ENCODE data around the gene HOXA7. TPM values are rescaled to one million over a fixed set of nuclear protein-coding genes. Genes with fewer than 3 reads are reported as not detected.

The HOXA7 gene
- total and polyA plus RNA-seq, 7 donors: 2.9 to 10.2 (median 6.2) TPM

- DNase-seq (peak in 1 of 2 donors; percentile 46), ATAC-seq (no peak)
- TF ChIP-seq CTCF (IDR thresholded peaks at IDR 0.05): no peak
- no peaks in the 10 kb centered on the region for H3K9me3 ChIP-seq
- 56 to 65% (median 65%) methylated on average over 46 of the region's 46 CpGs for WGBS, 3 donors
- intact Hi-C loops (cut with DNase I): no loop called here
- no peak overlapping the region for H3K4me3 ChIP-seq
- no peak overlapping the region for H3K27ac ChIP-seq
- H3K27me3 ChIP-seq (ENCODE audit: insufficient read depth in 3 of 3, low read length in 2 of 3): peaks cover 0 to 97% (median 32%) of the 10 kb centered on the region in 3 donors
- no peaks in the 10 kb centered on the region for H3K36me3 ChIP-seq (ENCODE audit: insufficient read depth in 1 of 2, low read depth in 1 of 2)
- peaks cover 25% of the 10 kb centered on the region for H3K4me1 ChIP-seq
These were observed 31.3 kb upstream of the HOXA7 start for GRCh38 chr7:27187475-27188385.

- ATAC-seq: no peak
These were observed 30.4 kb upstream of the HOXA7 start for GRCh38 chr7:27186668-27187474.

GRCh38 chr7:27185854-27186667 lies 29.6 kb upstream of the HOXA7 start:
- peaks cover 0 to 91% (median 23%) of the 10 kb centered on the region in 3 donors for H3K27me3 ChIP-seq (ENCODE audit: insufficient read depth in 3 of 3, low read length in 2 of 3)
- no peak for DNase-seq
- no peaks in the 10 kb centered on the region for H3K9me3 ChIP-seq
- intact Hi-C loops (cut with DNase I): no loop called here
- WGBS, 3 donors: 59 to 78% (median 68%) methylated on average over 24 of the region's 24 CpGs
- H3K4me1 ChIP-seq: peaks cover 25% of the 10 kb centered on the region
- H3K36me3 ChIP-seq (ENCODE audit: insufficient read depth in 1 of 2, low read depth in 1 of 2): no peaks in the 10 kb centered on the region
- TF ChIP-seq CTCF (IDR thresholded peaks at IDR 0.05): no peak
- no peak overlapping the region for H3K27ac ChIP-seq
- peak in 1 of 4 donors; percentile 5 for ATAC-seq
- H3K4me3 ChIP-seq: no peak overlapping the region

More at GRCh38 chr7:27186668-27187474, 30.4 kb upstream of the HOXA7 start:
- 89 to 91% (median 91%) methylated on average over 4 of the region's 4 CpGs for WGBS, 3 donors
- H3K27ac ChIP-seq: no peak overlapping the region
- no peak for DNase-seq
- no peaks in the 10 kb centered on the region for H3K36me3 ChIP-seq (ENCODE audit: insufficient read depth in 1 of 2, low read depth in 1 of 2)
- peaks cover 25% of the 10 kb centered on the region for H3K4me1 ChIP-seq
- intact Hi-C loops (cut with DNase I): no loop called here
- no peak for TF ChIP-seq CTCF (IDR thresholded peaks at IDR 0.05)
- no peak overlapping the region for H3K4me3 ChIP-seq
- H3K27me3 ChIP-seq (ENCODE audit: insufficient read depth in 3 of 3, low read length in 2 of 3): peaks cover 0 to 97% (median 27%) of the 10 kb centered on the region in 3 donors
- no peaks in the 10 kb centered on the region for H3K9me3 ChIP-seq

GRCh38 chr7:27185013-27185853 lies 28.8 kb upstream of the HOXA7 start, which contains the start of gene HOXA11:
TSS of gene HOXA11 (minus strand) at chr7:27185232. CDS start at chr7:27185144, 88 bp downstream.
- Histone ChIP-seq H3K27me3 (ENCODE audit: insufficient read depth in 3 of 3, low read length in 2 of 3) (peaks cover 0 to 84% (median 23%) of the 10 kb centered on the region in 3 donors), H3K4me3 (peak within 1 kb of the TSS; percentile 72), H3K36me3 (ENCODE audit: insufficient read depth in 1 of 2, low read depth in 1 of 2) (no peaks in the 10 kb centered on the region), H3K9me3 (no peaks in the 10 kb centered on the region), H3K27ac (no peak within 1 kb of the TSS), H3K4me1 (peaks cover 25% of the 10 kb centered on the region)
- peak in 3 of 4 donors; percentile 29 to 72 (median 54) for ATAC-seq
- intact Hi-C loops (cut with DNase I): no loop called here
- WGBS, 3 donors: 30 to 34% (median 32%) methylated on average over 39 to 43 of the region's 43 CpGs
- TF ChIP-seq CTCF (IDR thresholded peaks at IDR 0.05): no peak
- DNase-seq: no peak
